OCI-LY7 (cell line): Measurements from ENCODE around the gene ARMC9. TPM values are rescaled to one million over a fixed set of nuclear protein-coding genes. Genes with fewer than 3 reads are reported as not detected.

ENCODE experiments used
- BruUV-seq: library from RNA; stranded (reverse); fragments of 400-500 nt; replicated peaks from 2 replicates; lab custom pipeline; 2021; lab: Mats Ljungman, UMichigan
- CTCF ChIA-PET: fragments of 300-600 bp; sonication (Branson Sonifier 250); formaldehyde crosslinking; loops from one replicate; lab custom pipeline; 2022; ENCODE audit warnings: antibody characterized with exemption; ENCODE audit not compliant: unreplicated experiment; lab: Charles Lee
- POLR2A ChIA-PET: fragments of 300-600 bp; sonication (Branson Sonifier 250); formaldehyde crosslinking; loops from one replicate; lab custom pipeline; 2022; ENCODE audit warnings: antibody characterized with exemption; lab: Charles Lee
- DNase-seq: peaks from one replicate; pipeline ENCODE4 v3.0.0-alpha.2; 2015; ENCODE audit warnings: low spot score
- H2AFZ ChIP-seq: fragments of 200-600 bp; sonication (generic), shearing (Covaris generic); 2 replicates; pipeline ENCODE4 v1.6.1; 2014; ENCODE audit warnings: mild to moderate bottlenecking, antibody characterized with exemption, low read length, moderate library complexity
- H3K27ac ChIP-seq: fragments of 200-600 bp; sonication (generic); 2 replicates; pipeline ENCODE4 v1.5.1; 2014; ENCODE audit warnings: mixed run types, low read depth, mild to moderate bottlenecking, moderate library complexity, low read length, inconsistent platforms; ENCODE audit not compliant: poor library complexity, severe bottlenecking
- H3K36me3 ChIP-seq: fragments of 200-600 bp; sonication (generic); 2 replicates; pipeline ENCODE4 v1.6.1; 2014; ENCODE audit warnings: mild to moderate bottlenecking, antibody characterized with exemption, low read length, moderate library complexity, mixed read lengths; ENCODE audit not compliant: insufficient read depth
- H3K4me1 ChIP-seq: fragments of 200-600 bp; sonication (generic); 2 replicates; pipeline ENCODE4 v1.5.1; 2014; ENCODE audit warnings: mild to moderate bottlenecking, low read length; ENCODE audit not compliant: insufficient read depth, poor library complexity, severe bottlenecking
- H3K4me2 ChIP-seq: fragments of 200-600 bp; sonication (generic); 2 replicates; pipeline ENCODE4 v1.6.1; 2014; ENCODE audit warnings: mild to moderate bottlenecking, low read length
- H3K4me3 ChIP-seq: fragments of 200-600 bp; sonication (generic); 2 replicates; pipeline ENCODE4 v1.5.1; 2014; ENCODE audit warnings: mild to moderate bottlenecking, low read depth, low read length; ENCODE audit not compliant: poor library complexity, severe bottlenecking
- H3K79me2 ChIP-seq: fragments of 200-600 bp; sonication (generic); 2 replicates; pipeline ENCODE4 v1.6.1; 2016; ENCODE audit warnings: low read depth, mild to moderate bottlenecking, low read length, moderate library complexity, mixed read lengths; ENCODE audit not compliant: insufficient read depth
- H3K9me2 ChIP-seq: fragments of 200-600 bp; sonication (generic); 2 replicates; pipeline ENCODE4 v1.6.1; 2016; ENCODE audit warnings: mild to moderate bottlenecking, low read length, mixed read lengths; ENCODE audit not compliant: insufficient read depth
- H3K9me3 ChIP-seq: fragments of 200-600 bp; sonication (generic); 2 replicates; pipeline ENCODE4 v1.6.1; 2014; ENCODE audit warnings: mild to moderate bottlenecking, mixed run types, low read length, mixed read lengths
- H4K20me1 ChIP-seq: fragments of 200-600 bp; sonication (generic); 2 replicates; pipeline ENCODE4 v1.6.1; 2014; ENCODE audit warnings: mild to moderate bottlenecking, antibody characterized with exemption, low read length, moderate library complexity, mixed read lengths; ENCODE audit not compliant: insufficient read depth
- CTCF ChIP-seq: fragments of 200-600 bp; sonication (generic); conservative IDR thresholded peaks from 2 replicates; pipeline ENCODE4 v1.5.1; 2014; ENCODE audit warnings: mild to moderate bottlenecking, antibody characterized with exemption, low read length, moderate library complexity, mixed read lengths
- EZH2phosphoT487 ChIP-seq: fragments of 200-600 bp; sonication (generic); IDR thresholded peaks from 2 replicates; pipeline ENCODE4 v1.6.1; 2018; ENCODE audit warnings: low read depth, borderline replicate concordance, mild to moderate bottlenecking, mixed run types, antibody characterized with exemption, low read length, moderate library complexity, mixed read lengths
- intact Hi-C: fragments of 100-400 bp; cut with micrococcal nuclease; formaldehyde crosslinking; loops from one replicate; pipeline ENCODE4 v1.10.0; 2022; ENCODE audit not compliant: unreplicated experiment
- total RNA-seq, 2 experiments: library from RNA; depleted of rRNA in 1 of 2; stranded (reverse); fragments of >200 nt in 1 of 2; shearing (Covaris generic) in 1 of 2; gene quantifications; 2 replicates each; pipeline ENCODE4 v1.2.3, GENCODE V29; 2014 to 2022

Gene ARMC9
- total RNA-seq, 2 experiments from 2014 or later = 6.6 to 12.2 TPM

GRCh38 chr2:231204581-231204980 lies 6.2 kb downstream of the ARMC9 start:
- no peak overlapping the region for H3K4me2 ChIP-seq
- POLR2A ChIA-PET = interaction anchor here (0.7 kb wide), 1 partner anchor 219 kb away, joined by 3 read pairs; no protein-coding TSS in a partner anchor
- H3K36me3 ChIP-seq = no peaks in the 10 kb centered on the region
- H2AFZ ChIP-seq = no peak overlapping the region
- no peak for DNase-seq
- CTCF ChIA-PET = no interaction called here
- H3K4me3 ChIP-seq = no peak overlapping the region
- intact Hi-C loops = no loop called here
- no peaks in the 10 kb centered on the region for H3K79me2 ChIP-seq
- no peaks in the 10 kb centered on the region for H3K9me2 ChIP-seq
- TF ChIP-seq EZH2phosphoT487 (no peak), CTCF (no peak)
- H3K4me1 ChIP-seq = peaks cover 9% of the 10 kb centered on the region
- H4K20me1 ChIP-seq = no peaks in the 10 kb centered on the region
- H3K9me3 ChIP-seq = no peaks in the 10 kb centered on the region
- no peak overlapping the region for H3K27ac ChIP-seq
- BruUV-seq = no TSS peak

DNA sequence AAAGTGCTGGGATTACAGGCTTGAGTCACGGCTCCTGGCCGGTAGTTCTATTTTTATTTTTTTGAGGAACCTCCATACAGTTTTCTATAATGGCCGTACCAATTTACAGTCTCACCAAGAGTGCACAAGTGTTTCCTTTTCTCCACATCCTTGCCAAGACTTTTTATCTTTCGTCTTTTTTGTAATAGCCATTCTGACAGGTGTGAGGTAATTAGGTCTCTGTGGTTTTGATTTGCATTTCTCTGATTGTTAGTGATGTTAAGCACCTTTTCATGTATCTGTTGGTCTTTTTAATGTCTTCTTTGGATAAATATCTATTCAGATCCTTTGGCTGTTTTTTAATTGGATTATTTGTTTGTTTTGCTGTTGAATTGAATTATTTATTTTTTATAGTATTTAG lies 9.3 kb downstream of the ARMC9 start:
- BruUV-seq = no TSS peak
- Histone ChIP-seq H3K4me2 (no peak overlapping the region), H3K9me3 (no peaks in the 10 kb centered on the region), H4K20me1 (no peaks in the 10 kb centered on the region), H3K36me3 (no peaks in the 10 kb centered on the region), H3K79me2 (no peaks in the 10 kb centered on the region), H3K9me2 (no peaks in the 10 kb centered on the region), H3K4me1 (peaks cover 9% of the 10 kb centered on the region), H3K27ac (no peak overlapping the region), H3K4me3 (no peak overlapping the region), H2AFZ (no peak overlapping the region)
- no peak for TF ChIP-seq CTCF
- no peak for TF ChIP-seq EZH2phosphoT487
- ChIA-PET CTCF (no interaction called here), POLR2A (no interaction called here)
- no peak for DNase-seq
- intact Hi-C loops = no loop called here

GRCh38 chr2:231210782-231211181 lies 12.4 kb downstream of the ARMC9 start:
- Histone ChIP-seq H3K36me3 (no peaks in the 10 kb centered on the region), H3K4me2 (no peak overlapping the region), H2AFZ (no peak overlapping the region), H3K27ac (no peak overlapping the region), H3K9me3 (no peaks in the 10 kb centered on the region), H3K4me3 (no peak overlapping the region), H4K20me1 (no peaks in the 10 kb centered on the region), H3K4me1 (peaks cover 9% of the 10 kb centered on the region), H3K9me2 (no peaks in the 10 kb centered on the region), H3K79me2 (no peaks in the 10 kb centered on the region)
- DNase-seq = no peak
- ChIA-PET POLR2A (interaction anchor here (1.0 kb wide), 1 partner anchor 11 kb away, joined by 3 read pairs; no protein-coding TSS in a partner anchor), CTCF (no interaction called here)
- BruUV-seq = no TSS peak
- TF ChIP-seq EZH2phosphoT487 (no peak), CTCF (no peak)
- intact Hi-C loops = no loop called here
